HG02885 (cell line): ENCODE results near the gene GRIA1.
"Not testable (repeated sequence)": the region's sequence is repeated elsewhere in the genome, so short reads cannot be mapped to it uniquely, and the experiment has no call there.

Source experiments
- ATAC-seq: cut with Tn5 transposase; IDR thresholded peaks from one replicate; pipeline ENCODE4 v1.9.1; 2021; ENCODE audit warnings: mild to moderate bottlenecking; ENCODE audit not compliant: unreplicated experiment, poor library complexity

Gene GRIA1

GRCh38 chr5:153704110-153704509 is 213.6 kb downstream of the GRIA1 start:
- no peak for ATAC-seq

- no peak for ATAC-seq
Observed at GRCh38 chr5:153707626-153708025, 217.2 kb downstream of the GRIA1 start.

- ATAC-seq = no peak
Observed at GRCh38 chr5:153711755-153712154, 221.3 kb downstream of the GRIA1 start.

GRCh38 chr5:153712946-153713345 is 222.5 kb downstream of the GRIA1 start:
- no peak for ATAC-seq

- ATAC-seq = no peak
Observed at GRCh38 chr5:153713943-153714342, 223.5 kb downstream of the GRIA1 start.

GRCh38 chr5:153714798-153715197 is 224.3 kb downstream of the GRIA1 start:
- no peak for ATAC-seq

GRCh38 chr5:153717287-153717686 is 226.8 kb downstream of the GRIA1 start:
- no peak for ATAC-seq

- no peak for ATAC-seq
Observed at GRCh38 chr5:153718713-153719112, 228.2 kb downstream of the GRIA1 start.

GRCh38 chr5:153719324-153719723 is 228.9 kb downstream of the GRIA1 start:
- ATAC-seq = no peak

GRCh38 chr5:153723022-153723610 is 232.6 kb downstream of the GRIA1 start:
- ATAC-seq = not testable (repeated sequence)

GRCh38 chr5:153742060-153742459 is 251.6 kb downstream of the GRIA1 start:
- no peak for ATAC-seq

GRCh38 chr5:153744751-153745150 is 254.3 kb downstream of the GRIA1 start:
- ATAC-seq = no peak

GRCh38 chr5:153745778-153746395 is 255.4 kb downstream of the GRIA1 start:
- no peak for ATAC-seq

GRCh38 chr5:153746440-153746839 is 256.0 kb downstream of the GRIA1 start:
- ATAC-seq = no peak

GRCh38 chr5:153748823-153749222 is 258.4 kb downstream of the GRIA1 start:
- no peak for ATAC-seq

GRCh38 chr5:153749960-153750359 is 259.5 kb downstream of the GRIA1 start:
- no peak for ATAC-seq

- ATAC-seq = no peak
Observed at GRCh38 chr5:153751251-153751650, 260.8 kb downstream of the GRIA1 start.

- ATAC-seq = no peak
Observed at GRCh38 chr5:153752890-153753289, 262.4 kb downstream of the GRIA1 start.

- ATAC-seq = no peak
Observed at GRCh38 chr5:153753645-153754432, 263.4 kb downstream of the GRIA1 start.

- ATAC-seq = no peak
Observed at GRCh38 chr5:153755913-153756500, 265.5 kb downstream of the GRIA1 start.

GRCh38 chr5:153756540-153756939 is 266.1 kb downstream of the GRIA1 start:
- ATAC-seq = no peak
